ENCODE results near the gene CUBN. TPM values are rescaled to one million over a fixed set of nuclear protein-coding genes. Genes with fewer than 3 reads are reported as not detected.
A peak's percentile ranks its signal among the peaks of the same experiment; 100 is the strongest.
"Not testable (repeated sequence)": the region's sequence is repeated elsewhere in the genome, so short reads cannot be mapped to it uniquely, and the experiment has no call there.

CUBN gene
- total RNA-seq, 1 donor from 2014 or later = 0.77 TPM

DNA sequence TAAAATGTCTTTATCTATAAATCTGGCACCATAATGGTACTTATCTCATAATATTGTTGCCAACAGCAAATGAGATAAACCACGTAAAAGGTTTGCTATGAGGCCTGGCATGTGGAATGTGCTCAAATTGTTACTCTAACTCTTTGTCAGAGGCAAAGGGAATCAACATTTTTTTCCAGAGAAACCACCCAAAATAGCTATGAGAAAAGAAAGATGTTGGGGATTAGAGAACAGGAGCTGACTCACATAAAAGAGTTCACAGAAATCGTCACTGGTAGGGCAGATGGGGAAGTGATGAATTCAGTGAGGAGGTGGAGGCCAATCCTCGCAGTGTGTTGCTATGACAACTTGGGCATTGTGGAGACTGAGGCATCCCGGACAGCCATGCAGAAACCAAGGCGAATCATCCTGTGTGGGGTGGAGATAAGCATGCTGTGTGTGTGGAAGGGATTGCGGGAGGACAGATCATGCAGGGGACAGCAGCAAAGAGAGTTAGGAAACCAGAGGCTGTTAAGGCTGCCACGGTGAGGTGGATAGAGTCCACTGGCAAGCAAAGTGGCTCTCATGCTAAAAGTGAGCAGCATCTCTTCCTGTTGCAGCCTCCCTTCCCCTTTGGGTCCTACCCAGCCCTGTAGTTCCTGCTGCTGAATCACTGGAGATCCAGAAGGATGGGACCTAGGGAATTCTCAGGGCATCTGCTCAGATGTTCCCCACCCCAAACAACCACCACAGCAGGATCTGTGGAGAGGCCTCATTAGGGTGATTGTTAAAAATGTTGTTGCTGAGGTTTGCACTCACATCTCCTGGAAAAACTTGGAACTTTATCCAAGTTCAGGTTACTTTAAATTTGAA lies 103.9 kb downstream of the CUBN start:
- ATAC-seq (peak; percentile 28), DNase-seq (no peak)
- intact Hi-C loops (cut with micrococcal nuclease) = no loop called here

- DNase-seq = no peak
- intact Hi-C loops (cut with micrococcal nuclease) = no loop called here
- no peak for ATAC-seq
Observed at GRCh38 chr10:17024461-17024860, 105.2 kb downstream of the CUBN start.

DNA sequence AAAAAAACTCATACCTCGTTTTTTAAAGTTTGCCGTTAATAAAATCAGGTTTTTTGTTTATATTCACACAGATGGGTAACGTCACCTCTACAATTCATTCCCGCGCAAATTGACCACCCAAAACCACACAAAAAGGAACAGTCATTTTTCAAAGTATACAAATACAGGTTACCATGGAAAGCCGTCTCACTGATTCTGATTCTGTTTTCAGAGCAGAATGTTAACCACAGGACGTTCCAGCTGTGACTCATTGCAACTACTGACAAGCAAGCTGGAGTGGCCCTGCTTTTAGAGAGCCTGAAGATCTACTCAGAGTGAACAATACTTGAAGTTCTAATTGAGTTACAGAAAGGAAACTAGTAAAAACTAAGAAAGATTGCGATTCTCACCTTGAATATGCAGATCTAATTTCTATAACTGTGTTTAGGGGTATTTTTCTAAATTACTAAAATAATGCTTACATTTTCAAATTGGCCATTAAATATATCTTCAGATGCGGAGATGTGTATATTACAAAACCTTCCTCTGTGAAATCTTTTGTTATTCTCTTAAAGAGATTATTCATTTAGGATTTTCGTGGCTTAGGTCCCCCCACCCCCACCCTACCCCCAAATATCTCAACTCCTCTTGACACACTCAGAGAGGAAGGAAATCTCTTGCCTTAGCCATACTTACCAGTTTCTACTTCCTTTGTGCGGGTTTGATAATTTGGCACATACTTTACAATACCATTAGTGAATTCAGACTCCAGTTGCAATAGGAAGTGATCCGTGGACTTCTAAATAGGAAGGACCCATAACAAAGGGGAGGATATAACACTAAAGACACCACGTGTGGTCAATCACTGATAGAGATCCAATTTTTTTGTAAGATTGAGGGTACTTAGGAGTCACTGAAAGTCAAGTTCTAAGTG lies 106.0 kb downstream of the CUBN start:
- DNase-seq (no peak), ATAC-seq (peak; percentile 91)
- intact Hi-C loops (cut with micrococcal nuclease) = no loop called here

- DNase-seq (no peak), ATAC-seq (peak; percentile 66)
- intact Hi-C loops (cut with micrococcal nuclease) = no loop called here
Observed at GRCh38 chr10:17022896-17023295, 106.7 kb downstream of the CUBN start.

DNA sequence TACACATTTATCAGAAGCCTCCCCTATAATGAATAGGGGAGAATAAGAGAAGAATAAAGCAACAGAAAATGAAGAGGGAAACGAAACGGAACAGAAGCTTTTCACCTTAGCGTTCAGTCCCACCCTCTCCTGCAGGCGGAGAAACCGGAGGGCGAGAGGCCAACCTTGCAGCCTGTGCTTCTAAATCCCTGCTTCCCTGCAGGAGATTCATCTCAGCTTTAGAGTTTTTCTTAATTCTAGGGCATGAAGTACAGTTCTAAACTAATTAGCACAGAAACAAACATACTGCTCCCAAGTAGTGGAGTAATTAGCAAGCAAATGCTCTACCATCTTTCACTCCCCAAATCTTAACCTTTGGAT lies 107.2 kb downstream of the CUBN start:
- DNase-seq = peak; percentile 41
- intact Hi-C loops (cut with micrococcal nuclease) = no loop called here
- peak; percentile 30 for ATAC-seq

- ATAC-seq (no peak), DNase-seq (no peak)
- intact Hi-C loops (cut with micrococcal nuclease) = no loop called here
Observed at GRCh38 chr10:17021656-17022465, 107.8 kb downstream of the CUBN start.

GRCh38 chr10:17019696-17020095 lies 109.9 kb downstream of the CUBN start:
- DNase-seq (no peak), ATAC-seq (no peak)
- intact Hi-C loops (cut with micrococcal nuclease) = no loop called here

DNA sequence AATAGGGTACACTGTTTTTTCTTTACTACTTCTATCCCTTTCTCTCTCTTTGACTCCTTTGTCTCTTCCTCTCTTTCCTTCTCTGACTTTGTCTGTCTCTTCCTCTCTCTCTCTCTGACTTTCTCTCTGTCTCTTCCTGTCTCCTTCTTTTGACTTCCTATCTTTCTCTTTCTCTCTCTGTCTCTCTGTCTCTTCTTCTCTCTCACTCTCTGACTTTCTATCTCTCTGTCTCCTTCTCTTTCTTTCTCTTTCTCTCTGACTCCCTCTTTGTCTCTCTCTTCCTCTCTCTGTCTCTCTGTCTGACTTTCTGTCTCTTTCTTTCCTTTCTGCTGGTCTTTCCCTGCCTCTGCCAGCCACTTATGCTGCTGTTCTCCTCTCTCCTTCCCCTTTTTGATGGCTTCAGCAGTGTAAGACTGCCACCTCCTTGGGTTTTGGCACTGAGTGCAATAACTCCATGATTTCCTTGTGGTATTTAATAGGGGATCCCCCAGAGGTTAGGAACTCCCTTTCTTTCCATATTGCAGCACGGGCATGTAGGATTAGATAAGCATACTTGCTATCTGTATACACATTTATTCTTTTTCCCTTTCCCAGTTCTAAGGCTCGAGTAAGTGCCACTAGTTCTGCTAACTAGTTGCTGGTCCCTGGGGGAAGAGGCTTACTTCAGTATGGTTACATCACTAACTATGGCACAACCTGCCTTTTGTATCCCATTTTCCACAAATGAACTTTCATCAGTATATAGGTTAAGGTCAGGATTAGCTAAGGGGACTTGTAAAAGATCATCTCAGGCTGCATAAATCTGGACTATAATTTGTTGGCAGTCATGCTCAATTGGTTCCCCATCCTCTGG lies 116.3 kb downstream of the CUBN start:
- ATAC-seq; DNase-seq; intact Hi-C loops (cut with micrococcal nuclease): not testable (repeated sequence)

GRCh38 chr10:17012731-17013130 lies 116.9 kb downstream of the CUBN start:
- intact Hi-C loops (cut with micrococcal nuclease); ATAC-seq: not testable (repeated sequence)

GRCh38 chr10:17010363-17011145 lies 119.1 kb downstream of the CUBN start:
- ATAC-seq (no peak), DNase-seq (no peak)
- intact Hi-C loops (cut with micrococcal nuclease) = no loop called here

More at GRCh38 chr10:17012731-17013130, 116.9 kb downstream of the CUBN start:
- not testable (repeated sequence) for DNase-seq

DNA sequence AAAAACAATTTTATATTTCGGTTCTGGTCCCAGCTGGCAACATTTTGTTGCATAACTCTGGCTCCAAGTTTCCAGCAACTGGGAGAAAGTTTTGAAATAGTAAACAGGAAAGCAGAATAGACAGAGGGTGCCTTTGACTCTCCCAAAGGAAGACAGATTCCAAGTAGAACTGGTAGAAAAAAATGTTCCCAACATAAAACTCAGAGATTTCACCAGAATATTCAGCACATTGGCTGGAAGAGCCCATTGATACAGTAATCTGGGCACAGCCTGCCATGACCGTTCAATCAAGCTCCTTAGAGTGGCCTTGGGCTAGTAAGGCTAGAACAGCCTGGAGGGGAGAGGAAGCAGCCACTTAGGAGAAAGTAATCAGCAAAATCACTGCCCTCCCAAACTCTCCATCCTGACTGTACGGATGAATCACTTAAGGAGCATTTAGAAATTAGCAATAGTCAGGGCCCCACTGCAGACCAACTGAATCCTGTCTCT lies 120.4 kb downstream of the CUBN start:
- ATAC-seq = peak; percentile 80
- no peak for DNase-seq
- intact Hi-C loops (cut with micrococcal nuclease) = no loop called here

DNA sequence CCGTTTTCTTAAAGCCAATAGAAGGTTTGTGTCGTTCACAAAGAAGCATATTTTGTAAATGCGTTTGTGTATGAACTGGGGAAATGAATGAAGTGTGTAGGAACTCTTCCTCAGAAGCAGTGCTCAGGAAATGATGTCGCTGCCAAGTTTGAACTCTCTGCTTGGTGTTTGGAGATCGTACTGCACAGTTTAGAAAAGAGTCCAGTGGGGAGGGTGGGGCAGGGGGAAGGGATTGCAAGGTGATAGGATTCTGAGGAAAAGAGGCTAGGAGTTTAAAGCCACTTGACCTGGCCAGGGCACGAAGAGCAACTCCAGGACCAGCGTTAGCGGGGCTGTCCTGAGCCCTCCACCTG lies 122.2 kb downstream of the CUBN start:
- intact Hi-C loops (cut with micrococcal nuclease) = no loop called here
- ATAC-seq = peak; percentile 17
- no peak for DNase-seq

GRCh38 chr10:17006631-17007417 lies 122.8 kb downstream of the CUBN start:
- intact Hi-C loops (cut with micrococcal nuclease) = no loop called here
- DNase-seq (no peak), ATAC-seq (peak; percentile 37)

DNA sequence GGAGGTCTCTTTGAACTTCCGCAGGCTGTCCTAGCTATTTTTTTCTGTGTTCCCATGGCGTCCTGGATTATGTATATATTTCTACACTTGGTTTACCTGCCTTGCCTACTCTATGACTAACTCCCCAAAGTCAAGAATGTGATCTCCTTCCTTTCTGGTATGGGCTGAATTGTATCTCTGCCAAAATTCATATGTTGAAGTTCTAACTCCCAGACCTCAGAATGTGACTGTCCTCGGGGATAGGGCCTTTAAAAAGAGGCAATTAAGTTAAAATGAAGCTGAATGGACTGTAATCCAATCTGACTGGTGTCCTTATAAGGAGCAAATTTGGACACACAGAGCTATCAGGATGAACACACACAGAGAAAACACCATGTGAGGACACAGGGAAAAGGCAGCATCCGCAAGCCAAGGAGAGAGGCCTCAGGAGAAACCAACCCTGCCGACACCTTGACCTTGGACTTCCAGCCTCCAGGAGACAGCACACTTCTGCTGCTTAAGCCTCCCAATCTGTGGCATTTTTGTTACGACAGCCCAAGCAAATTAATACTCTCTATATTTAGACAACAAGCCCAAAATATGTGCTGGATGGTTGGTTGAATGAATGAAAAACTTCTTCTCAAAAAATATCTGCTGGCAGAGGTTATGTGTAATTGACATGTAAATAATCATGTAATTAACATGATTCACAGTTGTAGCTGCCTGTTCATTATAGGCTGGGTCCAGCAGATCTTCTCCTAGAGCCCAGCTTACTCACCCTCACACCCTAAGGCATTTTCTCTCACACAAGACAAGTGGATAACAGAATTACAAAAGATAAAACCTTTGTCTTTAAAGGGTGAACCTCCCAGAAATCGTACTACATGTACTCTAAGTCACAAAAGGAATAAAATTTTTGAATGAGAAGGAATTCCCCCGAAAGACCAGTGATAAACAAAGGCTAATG lies 123.7 kb downstream of the CUBN start:
- intact Hi-C loops (cut with micrococcal nuclease) = no loop called here
- DNase-seq (no peak), ATAC-seq (no peak)

DNA sequence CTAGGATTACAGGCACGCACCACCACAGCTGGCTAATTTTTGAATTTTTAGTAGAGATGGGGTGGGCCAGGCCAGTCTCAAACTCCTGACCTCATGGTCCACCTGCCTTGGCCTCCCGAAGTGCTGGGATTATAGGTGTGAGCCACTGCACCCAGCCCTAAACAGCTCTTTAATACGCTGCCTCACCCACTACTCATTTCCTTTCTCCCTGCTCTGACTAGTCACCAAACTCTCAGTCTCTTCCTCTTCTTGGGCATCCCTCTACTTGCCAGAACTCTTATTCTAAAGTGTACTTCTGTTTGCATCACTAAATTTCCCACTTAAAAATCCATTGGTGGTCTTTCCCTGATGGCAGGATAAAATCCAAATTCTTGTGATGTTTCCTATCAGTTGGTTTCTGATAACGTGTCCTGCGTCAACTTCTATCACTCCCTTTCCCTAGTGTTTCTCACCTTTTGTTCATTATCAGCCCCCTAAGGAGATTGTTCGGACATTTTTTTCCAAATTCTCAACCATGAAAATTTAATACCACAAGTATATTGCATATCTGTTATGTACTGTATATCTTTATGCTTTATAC lies 124.7 kb downstream of the CUBN start:
- no peak for ATAC-seq

More for the DNA sequence above, 124.7 kb downstream of the CUBN start:
- intact Hi-C loops (cut with micrococcal nuclease) = no loop called here
- DNase-seq = no peak
